K562 (cell line): ENCODE results near the gene ATF7IP.

ENCODE experiments used
- CEBPB ChIP-seq: fragments of 450-650 bp; IDR thresholded peaks from 2 replicates; pipeline ENCODE4 v1.6.1; 2016; ENCODE audit warnings: missing genetic modification characterization, missing compliant biosample characterization
- EP300 ChIP-seq: IDR thresholded peaks from 2 replicates; pipeline ENCODE4 v1.6.1; 2012; ENCODE audit warnings: low read length, improper control_type of control experiment
- EWSR1 ChIP-seq: fragments of 450-650 bp; IDR thresholded peaks from 2 replicates; pipeline ENCODE4 v1.6.1; 2018; ENCODE audit warnings: borderline replicate concordance, mild to moderate bottlenecking, low read depth, moderate library complexity; ENCODE audit not compliant: partially characterized antibody
- POLR2G ChIP-seq: fragments of 200-400 bp; formaldehyde crosslinking; IDR thresholded peaks from 2 replicates; pipeline ENCODE4 v1.6.1; 2017; ENCODE audit warnings: low read depth, mild to moderate bottlenecking, antibody characterized with exemption, low read length, moderate library complexity
- SP1 ChIP-seq: sonication (generic); formaldehyde crosslinking; IDR thresholded peaks from 2 replicates; pipeline ENCODE4 v1.8.1; 2022; ENCODE audit warnings: mild to moderate bottlenecking, missing genetic modification reagents
- TRIM28 ChIP-seq: fragments of 450-650 bp; IDR thresholded peaks from 2 replicates; pipeline ENCODE4 v1.6.1; 2017
- TF ChIP-seq, protein P1 (sequence below): fragments of 200-800 bp; sonication (Bioruptor generic); IDR thresholded peaks from 2 replicates; pipeline ENCODE4 v1.6.1; 2017; ENCODE audit warnings: missing genetic modification characterization, missing compliant biosample characterization

DNA sequence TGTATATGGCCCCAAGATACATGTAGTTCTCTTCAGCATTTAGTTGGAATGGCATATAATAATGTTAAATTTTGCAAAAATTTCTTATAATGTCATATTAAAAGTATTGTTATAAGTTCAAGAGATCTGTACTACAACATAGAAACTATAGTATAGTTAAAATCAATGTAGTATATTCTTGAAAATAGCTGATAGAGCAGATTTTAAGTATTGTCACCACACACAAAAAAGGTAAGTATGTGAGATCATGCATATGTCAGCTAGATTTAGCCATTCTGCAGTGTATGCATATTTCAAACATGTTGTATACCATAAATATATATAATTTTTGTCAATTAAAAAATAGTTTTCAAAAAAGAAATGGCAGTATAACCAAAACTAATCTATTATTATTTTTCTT lies 115.7 kb downstream of the ATF7IP start:
- TF ChIP-seq TRIM28 (no peak), POLR2G (no peak), CEBPB (tag) (no peak), EWSR1 (no peak), SP1 (CRISPR knock-in tag) (no peak), EP300 (no peak)
- TF ChIP-seq, protein P1, sequence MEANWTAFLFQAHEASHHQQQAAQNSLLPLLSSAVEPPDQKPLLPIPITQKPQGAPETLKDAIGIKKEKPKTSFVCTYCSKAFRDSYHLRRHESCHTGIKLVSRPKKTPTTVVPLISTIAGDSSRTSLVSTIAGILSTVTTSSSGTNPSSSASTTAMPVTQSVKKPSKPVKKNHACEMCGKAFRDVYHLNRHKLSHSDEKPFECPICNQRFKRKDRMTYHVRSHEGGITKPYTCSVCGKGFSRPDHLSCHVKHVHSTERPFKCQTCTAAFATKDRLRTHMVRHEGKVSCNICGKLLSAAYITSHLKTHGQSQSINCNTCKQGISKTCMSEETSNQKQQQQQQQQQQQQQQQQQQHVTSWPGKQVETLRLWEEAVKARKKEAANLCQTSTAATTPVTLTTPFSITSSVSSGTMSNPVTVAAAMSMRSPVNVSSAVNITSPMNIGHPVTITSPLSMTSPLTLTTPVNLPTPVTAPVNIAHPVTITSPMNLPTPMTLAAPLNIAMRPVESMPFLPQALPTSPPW (CRISPR knock-in tag): no peak
